ENCODE measurements around the gene HDLBP. TPM values are rescaled to one million over a fixed set of nuclear protein-coding genes. Genes with fewer than 3 reads are reported as not detected.

Gene HDLBP
- total and polyA plus RNA-seq, 10 of the 15 experiments (the other 5 are each of a cell fraction or from before 2014, with no cell fraction given) = 19.5 to 383 (median 249) TPM

DNA sequence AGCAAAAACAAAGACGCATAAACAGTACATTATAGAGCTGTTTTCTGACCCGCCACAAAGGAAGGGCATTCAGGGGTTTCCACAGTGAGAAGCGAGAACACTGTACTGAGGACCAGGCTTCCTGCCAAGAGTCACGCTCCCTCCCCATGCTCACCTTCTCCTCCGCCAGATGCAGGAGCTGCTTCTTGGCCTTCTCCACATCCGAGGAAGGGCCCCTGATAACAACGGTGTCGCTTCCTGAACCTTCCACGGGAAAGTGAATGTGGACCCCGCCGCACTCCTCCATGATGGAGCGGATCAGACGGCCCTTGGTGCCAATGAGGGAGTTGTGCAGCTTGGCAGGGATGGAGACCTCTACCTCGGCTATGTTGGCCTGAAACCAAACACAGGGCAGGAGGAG is 73.2 kb downstream of the HDLBP start:
- Histone ChIP-seq H3K4me1 (ENCODE audit: control insufficient read depth, insufficient read depth, low read length) (no peaks in the 10 kb centered on the region), H3K9me3 (replicated peaks; ENCODE audit: control insufficient read depth, insufficient read depth, low read length) (no peaks in the 10 kb centered on the region), H3K27ac (ENCODE audit: control insufficient read depth, insufficient read depth) (no peak overlapping the region), H3K27me3 (replicated peaks in 1 of 2; ENCODE audit: control insufficient read depth in 2 of 2, insufficient read depth in 2 of 2, low read length in 1 of 2) (no peaks in the 10 kb centered on the region), H3K4me2 (ENCODE audit: control insufficient read depth, insufficient read depth) (no peak overlapping the region), H2AFZ (ENCODE audit: control insufficient read depth, low read depth, low read length) (no peak overlapping the region), H3K9ac (ENCODE audit: control insufficient read depth, insufficient read depth, low read length) (no peak overlapping the region), H4K20me1 (ENCODE audit: control insufficient read depth, insufficient read depth) (peaks cover 4% of the 10 kb centered on the region; the same call in 1 of the 2 replicates), H3K4me3 (no peak overlapping the region), H3K36me3 (ENCODE audit: control insufficient read depth in 2 of 2, insufficient read depth in 2 of 2, low read length in 1 of 2) (peaks cover 46 to 47% of the 10 kb centered on the region in 2 experiments), H3K79me2 (ENCODE audit: control insufficient read depth, insufficient read depth, low read length) (no peaks in the 10 kb centered on the region)
- DNase-seq (ENCODE audit: low read depth, low spot score) = no peak
- intact Hi-C loops (cut with micrococcal nuclease; ENCODE audit: unreplicated experiment) = no loop called here
- no TSS peak for BruUV-seq (replicated peaks)
- ChIA-PET CTCF (interaction anchor here (0.7 kb wide), 1 partner anchor 149 kb away, joined by 4 read pairs; no protein-coding TSS in a partner anchor), SMC1A (ENCODE audit: uncharacterized antibody, unreplicated experiment) (no interaction called here), POLR2A (no interaction called here), RAD21 (ENCODE audit: unreplicated experiment) (no interaction called here)
- in situ Hi-C loops (cut with MboI) = no loop called here
- FAIRE-seq = no peak
- ATAC-seq = no peak
- TF ChIP-seq, protein P1, sequence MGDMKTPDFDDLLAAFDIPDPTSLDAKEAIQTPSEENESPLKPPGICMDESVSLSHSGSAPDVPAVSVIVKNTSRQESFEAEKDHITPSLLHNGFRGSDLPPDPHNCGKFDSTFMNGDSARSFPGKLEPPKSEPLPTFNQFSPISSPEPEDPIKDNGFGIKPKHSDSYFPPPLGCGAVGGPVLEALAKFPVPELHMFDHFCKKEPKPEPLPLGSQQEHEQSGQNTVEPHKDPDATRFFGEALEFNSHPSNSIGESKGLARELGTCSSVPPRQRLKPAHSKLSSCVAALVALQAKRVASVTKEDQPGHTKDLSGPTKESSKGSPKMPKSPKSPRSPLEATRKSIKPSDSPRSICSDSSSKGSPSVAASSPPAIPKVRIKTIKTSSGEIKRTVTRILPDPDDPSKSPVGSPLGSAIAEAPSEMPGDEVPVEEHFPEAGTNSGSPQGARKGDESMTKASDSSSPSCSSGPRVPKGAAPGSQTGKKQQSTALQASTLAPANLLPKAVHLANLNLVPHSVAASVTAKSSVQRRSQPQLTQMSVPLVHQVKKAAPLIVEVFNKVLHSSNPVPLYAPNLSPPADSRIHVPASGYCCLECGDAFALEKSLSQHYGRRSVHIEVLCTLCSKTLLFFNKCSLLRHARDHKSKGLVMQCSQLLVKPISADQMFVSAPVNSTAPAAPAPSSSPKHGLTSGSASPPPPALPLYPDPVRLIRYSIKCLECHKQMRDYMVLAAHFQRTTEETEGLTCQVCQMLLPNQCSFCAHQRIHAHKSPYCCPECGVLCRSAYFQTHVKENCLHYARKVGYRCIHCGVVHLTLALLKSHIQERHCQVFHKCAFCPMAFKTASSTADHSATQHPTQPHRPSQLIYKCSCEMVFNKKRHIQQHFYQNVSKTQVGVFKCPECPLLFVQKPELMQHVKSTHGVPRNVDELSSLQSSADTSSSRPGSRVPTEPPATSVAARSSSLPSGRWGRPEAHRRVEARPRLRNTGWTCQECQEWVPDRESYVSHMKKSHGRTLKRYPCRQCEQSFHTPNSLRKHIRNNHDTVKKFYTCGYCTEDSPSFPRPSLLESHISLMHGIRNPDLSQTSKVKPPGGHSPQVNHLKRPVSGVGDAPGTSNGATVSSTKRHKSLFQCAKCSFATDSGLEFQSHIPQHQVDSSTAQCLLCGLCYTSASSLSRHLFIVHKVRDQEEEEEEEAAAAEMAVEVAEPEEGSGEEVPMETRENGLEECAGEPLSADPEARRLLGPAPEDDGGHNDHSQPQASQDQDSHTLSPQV (IDR thresholded peaks at IDR 0.05) = no peak
- no peak for TF ChIP-seq BRCA1 (IDR thresholded peaks at IDR 0.05; ENCODE audit: low read depth, low read length)
- no peak for TF ChIP-seq NBN (IDR thresholded peaks at IDR 0.05)
- no peak for TF ChIP-seq TBL1XR1 (IDR thresholded peaks at IDR 0.05; ENCODE audit: low read depth, low read length)
- no peak for TF ChIP-seq MYB (IDR thresholded peaks at IDR 0.05; ENCODE audit: borderline replicate concordance, low read depth, low read length)
- TF ChIP-seq RAD51 (IDR thresholded peaks at IDR 0.05) = no peak
- TF ChIP-seq BACH1 (IDR thresholded peaks at IDR 0.05; ENCODE audit: borderline replicate concordance) = no peak
- TF ChIP-seq PML (IDR thresholded peaks at IDR 0.05; ENCODE audit: low read length) = no peak
- TF ChIP-seq POLR2AphosphoS5 (IDR thresholded peaks at IDR 0.05; ENCODE audit: low read length) = peak; percentile 18; the same call in 1 of the 2 replicates
- peak; percentile 54 for TF ChIP-seq POLR2A (IDR thresholded peaks at IDR 0.05; ENCODE audit: low read depth, low read length)
- no peak for TF ChIP-seq RBBP5 (conservative IDR thresholded peaks at IDR 0.05)
- TF ChIP-seq SKIL (IDR thresholded peaks at IDR 0.05; ENCODE audit: low read depth, poor library complexity, severe bottlenecking) = no peak
- TF ChIP-seq SIN3A (IDR thresholded peaks at IDR 0.05; ENCODE audit: low read depth, low read length) = no peak
- TF ChIP-seq, protein P2, sequence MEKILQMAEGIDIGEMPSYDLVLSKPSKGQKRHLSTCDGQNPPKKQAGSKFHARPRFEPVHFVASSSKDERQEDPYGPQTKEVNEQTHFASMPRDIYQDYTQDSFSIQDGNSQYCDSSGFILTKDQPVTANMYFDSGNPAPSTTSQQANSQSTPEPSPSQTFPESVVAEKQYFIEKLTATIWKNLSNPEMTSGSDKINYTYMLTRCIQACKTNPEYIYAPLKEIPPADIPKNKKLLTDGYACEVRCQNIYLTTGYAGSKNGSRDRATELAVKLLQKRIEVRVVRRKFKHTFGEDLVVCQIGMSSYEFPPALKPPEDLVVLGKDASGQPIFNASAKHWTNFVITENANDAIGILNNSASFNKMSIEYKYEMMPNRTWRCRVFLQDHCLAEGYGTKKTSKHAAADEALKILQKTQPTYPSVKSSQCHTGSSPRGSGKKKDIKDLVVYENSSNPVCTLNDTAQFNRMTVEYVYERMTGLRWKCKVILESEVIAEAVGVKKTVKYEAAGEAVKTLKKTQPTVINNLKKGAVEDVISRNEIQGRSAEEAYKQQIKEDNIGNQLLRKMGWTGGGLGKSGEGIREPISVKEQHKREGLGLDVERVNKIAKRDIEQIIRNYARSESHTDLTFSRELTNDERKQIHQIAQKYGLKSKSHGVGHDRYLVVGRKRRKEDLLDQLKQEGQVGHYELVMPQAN (conservative IDR thresholded peaks at IDR 0.05) = no peak
- TF ChIP-seq TARDBP (IDR thresholded peaks at IDR 0.05; ENCODE audit: borderline replicate concordance) = no peak
- TF ChIP-seq SRF (IDR thresholded peaks at IDR 0.05; ENCODE audit: low read depth in 2 of 2, low read length in 2 of 2) = no peak
- no peak for TF ChIP-seq POLR2AphosphoS2 (IDR thresholded peaks at IDR 0.05; ENCODE audit: low read depth, low read length)
- TF ChIP-seq MXI1 (IDR thresholded peaks at IDR 0.05; ENCODE audit: low read depth, low read length) = no peak
- 98% methylated on average over 14 of the region's 14 CpGs for WGBS (ENCODE audit: insufficient coverage, insufficient replicate concordance, low lambda C conversion rate, missing lambda C conversion rate)

Measured in GM12878 (cell line).